NB4 (cell line): ENCODE data around the gene LRP1B.
"Not testable (repeated sequence)": the region's sequence is repeated elsewhere in the genome, so short reads cannot be mapped to it uniquely, and the experiment has no call there.

Experiments used
- DNase-seq: peaks from one replicate; pipeline ENCODE4 v3.0.0; 2010; ENCODE audit warnings: low read depth
- H3K4me3 ChIP-seq: one replicate; pipeline ENCODE4 v1.5.1; 2011; ENCODE audit warnings: mild to moderate bottlenecking, low read depth, low read length, moderate library complexity
- CTCF ChIP-seq: IDR thresholded peaks from one replicate; pipeline ENCODE4 v1.5.1; 2012; ENCODE audit warnings: low read depth, low read length
- MAX ChIP-seq: IDR thresholded peaks from 2 replicates; pipeline ENCODE4 v1.6.1; 2011; ENCODE audit warnings: low read depth, low read length
- MYC ChIP-seq: IDR thresholded peaks from 2 replicates; pipeline ENCODE4 v1.6.1; 2011; ENCODE audit warnings: low read depth, low read length
- POLR2A ChIP-seq: IDR thresholded peaks from 2 replicates; pipeline ENCODE4 v1.6.1; 2011; ENCODE audit warnings: mild to moderate bottlenecking; ENCODE audit not compliant: insufficient read length; ENCODE audit errors: extremely low read depth

LRP1B gene

GRCh38 chr2:140994856-140995255 lies 1136.0 kb downstream of the LRP1B start:
- H3K4me3 ChIP-seq: no peak overlapping the region
- no peak for DNase-seq
- no peak for TF ChIP-seq CTCF
- no peak for TF ChIP-seq MYC
- no peak for TF ChIP-seq POLR2A
- no peak for TF ChIP-seq MAX

- TF ChIP-seq CTCF: no peak
- TF ChIP-seq MAX: no peak
- no peak for TF ChIP-seq POLR2A
- no peak for TF ChIP-seq MYC
- H3K4me3 ChIP-seq: no peak overlapping the region
- no peak for DNase-seq
Observed at GRCh38 chr2:140990416-140990815, 1140.4 kb downstream of the LRP1B start.

- no peak overlapping the region for H3K4me3 ChIP-seq
- TF ChIP-seq CTCF: no peak
- TF ChIP-seq MAX: no peak
- TF ChIP-seq POLR2A: no peak
- TF ChIP-seq MYC: no peak
- no peak for DNase-seq
Observed at GRCh38 chr2:140988597-140988996, 1142.2 kb downstream of the LRP1B start.

- TF ChIP-seq CTCF (no peak), MAX (no peak), POLR2A (no peak), MYC (no peak)
- H3K4me3 ChIP-seq: no peak overlapping the region
- no peak for DNase-seq
Observed at GRCh38 chr2:140986456-140986855, 1144.4 kb downstream of the LRP1B start.

- TF ChIP-seq CTCF (no peak), MYC (no peak), MAX (no peak), POLR2A (no peak)
- DNase-seq: peak; percentile 16
- no peak overlapping the region for H3K4me3 ChIP-seq
Observed at GRCh38 chr2:140975237-140975636, 1155.6 kb downstream of the LRP1B start.

GRCh38 chr2:140972724-140973123 lies 1158.1 kb downstream of the LRP1B start:
- no peak for TF ChIP-seq CTCF
- no peak for TF ChIP-seq POLR2A
- TF ChIP-seq MYC: no peak
- no peak for TF ChIP-seq MAX
- no peak overlapping the region for H3K4me3 ChIP-seq

GRCh38 chr2:140964324-140964723 lies 1166.5 kb downstream of the LRP1B start:
- H3K4me3 ChIP-seq, DNase-seq: not testable (repeated sequence)

More at GRCh38 chr2:140972724-140973123, 1158.1 kb downstream of the LRP1B start:
- DNase-seq: no peak
